Skeletal muscle satellite cell (primary cell): ENCODE measurements around the gene CA10.

Source experiments
- H3K27me3 ChIP-seq: 2 replicates; pipeline ENCODE4 v1.7.0; 2013; ENCODE audit warnings: low read length; ENCODE audit not compliant: control insufficient read depth, insufficient read depth
- H3K36me3 ChIP-seq: 2 replicates; pipeline ENCODE4 v1.7.0; 2013; ENCODE audit warnings: mild to moderate bottlenecking, control low read depth, low read length; ENCODE audit not compliant: insufficient read depth
- H3K4me1 ChIP-seq: 2 replicates; pipeline ENCODE4 v1.7.0; 2013; ENCODE audit warnings: low read length; ENCODE audit not compliant: control insufficient read depth, insufficient read depth
- H3K4me2 ChIP-seq: 2 replicates; pipeline ENCODE4 v1.7.0; 2013; ENCODE audit warnings: mild to moderate bottlenecking, low read length
- H3K4me3 ChIP-seq: 2 replicates; pipeline ENCODE4 v1.7.0; 2013; ENCODE audit warnings: low read length
- H3K9ac ChIP-seq: 2 replicates; pipeline ENCODE4 v1.7.0; 2013; ENCODE audit warnings: mild to moderate bottlenecking, low read depth, low read length, moderate library complexity
- H3K9me3 ChIP-seq: replicated peaks from 2 replicates; pipeline ENCODE4 v1.7.0; 2013; ENCODE audit warnings: mild to moderate bottlenecking, control low read depth, low read length

The CA10 gene

GRCh38 chr17:51827140-51827539 lies 331.4 kb downstream of the CA10 start:
- Histone ChIP-seq H3K4me2 (no peak overlapping the region), H3K9me3 (no peaks in the 10 kb centered on the region), H3K27me3 (no peaks in the 10 kb centered on the region), H3K4me3 (no peak overlapping the region), H3K4me1 (no peaks in the 10 kb centered on the region), H3K9ac (no peak overlapping the region), H3K36me3 (no peaks in the 10 kb centered on the region)

DNA sequence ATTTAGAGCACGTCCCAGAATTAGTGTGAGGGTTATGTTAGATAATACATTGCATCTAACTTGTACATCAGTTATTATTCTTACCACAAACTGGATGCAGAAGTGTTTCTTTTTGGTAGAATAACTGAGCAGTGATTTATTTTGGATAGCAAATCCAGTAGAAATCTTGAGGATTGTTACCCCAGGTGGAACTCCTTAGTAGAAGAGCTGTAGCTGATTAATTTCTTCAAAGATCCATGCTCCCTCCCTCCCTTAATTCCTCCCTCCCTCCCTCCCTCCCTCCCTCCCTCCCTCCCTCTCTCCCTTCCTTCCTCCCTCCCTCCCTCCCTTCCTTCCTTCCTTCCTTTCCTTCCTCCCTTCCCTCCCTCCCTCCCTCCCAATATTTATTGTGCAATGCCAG lies 337.7 kb downstream of the CA10 start:
- H3K9me3 ChIP-seq = no peaks in the 10 kb centered on the region
- no peaks in the 10 kb centered on the region for H3K4me1 ChIP-seq
- H3K4me2 ChIP-seq = no peak overlapping the region
- no peaks in the 10 kb centered on the region for H3K27me3 ChIP-seq
- H3K36me3 ChIP-seq = no peaks in the 10 kb centered on the region
- H3K9ac ChIP-seq = no peak overlapping the region
- H3K4me3 ChIP-seq = no peak overlapping the region

DNA sequence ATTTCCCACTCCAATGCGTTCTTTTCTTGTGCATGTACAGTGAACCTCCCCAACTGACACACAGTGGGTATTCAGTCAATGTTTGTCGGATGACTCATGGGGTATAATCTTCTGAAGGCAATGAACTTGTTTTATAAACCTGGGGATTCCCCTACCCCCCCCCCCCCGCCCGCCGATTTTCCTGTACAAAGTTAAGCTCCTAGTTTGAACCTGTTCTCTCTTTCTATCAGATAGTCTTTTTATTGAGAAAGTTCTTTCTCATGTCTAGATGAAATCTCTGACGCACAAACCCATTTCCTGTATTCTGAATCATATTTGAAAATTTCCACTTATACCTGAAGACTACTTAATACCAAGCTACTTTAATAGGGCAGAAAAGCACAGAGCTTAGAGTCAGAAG lies 338.3 kb downstream of the CA10 start:
- no peaks in the 10 kb centered on the region for H3K9me3 ChIP-seq

DNA sequence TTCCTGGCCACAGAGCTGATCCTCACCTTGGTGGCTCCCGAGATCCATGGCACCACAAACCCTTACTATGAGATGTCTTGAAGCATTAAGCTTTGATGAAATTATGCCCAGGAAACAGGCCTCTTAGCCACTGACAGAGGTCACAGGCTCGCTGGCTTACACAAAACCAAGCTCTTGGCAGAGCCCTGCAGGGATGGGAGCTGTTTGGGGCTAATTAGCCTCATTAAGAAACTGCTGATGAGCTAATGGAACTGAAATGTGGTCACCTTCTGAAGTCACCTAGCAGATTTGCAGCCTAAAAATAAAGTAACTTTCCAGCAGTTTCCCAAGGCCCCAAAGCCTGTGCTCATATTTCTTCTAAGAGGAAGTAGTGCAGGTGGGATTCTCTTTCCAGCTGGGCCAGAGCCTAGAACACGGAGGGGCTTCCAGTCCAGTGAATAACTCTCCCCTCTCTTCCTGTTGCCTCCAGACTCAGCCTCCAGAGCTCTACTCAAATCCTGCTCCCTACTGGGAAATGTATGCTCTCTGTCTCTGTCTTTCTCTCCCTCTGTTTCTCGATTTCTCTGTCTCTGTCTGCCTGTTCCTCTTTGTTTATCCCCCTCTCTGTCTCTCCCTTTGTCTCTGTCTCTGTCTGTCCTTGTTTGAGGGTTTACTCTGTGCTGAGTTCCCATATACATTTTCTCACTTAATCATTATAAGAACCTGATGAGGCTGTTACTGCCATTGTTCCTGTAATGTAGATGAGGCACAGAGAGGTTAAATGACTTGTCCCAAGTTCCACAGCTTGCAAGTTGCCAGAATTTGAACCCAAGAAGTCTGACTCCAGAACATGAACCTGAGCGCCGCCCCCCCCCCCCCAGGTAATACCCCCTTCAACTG lies 338.9 kb downstream of the CA10 start:
- Histone ChIP-seq H3K4me1 (no peaks in the 10 kb centered on the region), H3K4me3 (no peak overlapping the region), H3K4me2 (no peak overlapping the region), H3K9ac (no peak overlapping the region), H3K36me3 (no peaks in the 10 kb centered on the region), H3K9me3 (no peaks in the 10 kb centered on the region), H3K27me3 (no peaks in the 10 kb centered on the region)

More for the DNA sequence above, 338.3 kb downstream of the CA10 start:
- Histone ChIP-seq H3K4me1 (no peaks in the 10 kb centered on the region), H3K9ac (no peak overlapping the region), H3K4me2 (no peak overlapping the region), H3K36me3 (no peaks in the 10 kb centered on the region), H3K27me3 (no peaks in the 10 kb centered on the region), H3K4me3 (no peak overlapping the region)

GRCh38 chr17:51818777-51819176 lies 339.7 kb downstream of the CA10 start:
- Histone ChIP-seq H3K9me3 (no peaks in the 10 kb centered on the region), H3K9ac (no peak overlapping the region), H3K4me2 (no peak overlapping the region), H3K27me3 (no peaks in the 10 kb centered on the region), H3K36me3 (no peaks in the 10 kb centered on the region), H3K4me3 (no peak overlapping the region), H3K4me1 (no peaks in the 10 kb centered on the region)

DNA sequence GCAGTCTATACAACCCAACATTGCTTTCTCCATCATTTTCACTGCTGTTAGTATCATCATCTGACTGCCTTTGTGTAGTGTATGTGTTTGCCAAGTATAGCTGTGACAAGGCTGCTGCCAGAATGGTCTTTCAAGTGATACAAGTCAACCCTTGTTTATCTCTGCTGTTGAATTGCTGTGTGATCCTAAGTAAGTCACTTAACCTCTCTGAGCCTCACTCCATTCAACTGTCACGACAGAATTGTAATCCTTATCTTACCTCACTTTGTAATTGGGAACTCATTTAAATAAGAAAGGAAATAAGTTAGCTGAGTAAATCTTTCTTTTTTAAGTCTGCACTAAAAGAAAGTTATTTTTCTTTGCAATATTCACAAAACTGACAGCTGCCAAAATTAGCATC lies 340.6 kb downstream of the CA10 start:
- H3K36me3 ChIP-seq = no peaks in the 10 kb centered on the region
- H3K27me3 ChIP-seq = no peaks in the 10 kb centered on the region
- H3K4me3 ChIP-seq = no peak overlapping the region
- H3K9ac ChIP-seq = no peak overlapping the region
- no peak overlapping the region for H3K4me2 ChIP-seq
- no peaks in the 10 kb centered on the region for H3K9me3 ChIP-seq
- H3K4me1 ChIP-seq = no peaks in the 10 kb centered on the region

DNA sequence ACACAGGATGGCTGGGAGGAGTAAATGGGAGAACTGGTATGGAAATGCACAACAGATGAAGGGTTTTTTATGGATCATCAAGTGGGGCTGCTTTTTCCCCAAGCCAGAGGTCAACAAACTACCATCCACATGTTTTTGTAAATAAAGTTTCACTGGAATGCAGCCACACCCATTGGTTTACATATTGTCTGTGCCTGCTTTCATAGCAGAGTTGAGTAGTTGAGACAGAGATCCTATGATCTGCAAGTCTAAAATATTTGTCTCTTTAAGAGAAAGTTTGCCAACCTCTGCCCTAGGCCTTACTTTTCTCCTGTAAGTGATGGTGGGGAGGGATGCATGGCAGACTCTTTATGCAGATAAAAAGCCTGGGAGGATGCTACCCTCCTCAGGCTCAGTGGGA lies 341.4 kb downstream of the CA10 start:
- H3K9me3 ChIP-seq = no peaks in the 10 kb centered on the region
- H3K4me2 ChIP-seq = no peak overlapping the region
- no peaks in the 10 kb centered on the region for H3K4me1 ChIP-seq
- H3K27me3 ChIP-seq = no peaks in the 10 kb centered on the region
- no peaks in the 10 kb centered on the region for H3K36me3 ChIP-seq
- H3K4me3 ChIP-seq = no peak overlapping the region
- H3K9ac ChIP-seq = no peak overlapping the region

DNA sequence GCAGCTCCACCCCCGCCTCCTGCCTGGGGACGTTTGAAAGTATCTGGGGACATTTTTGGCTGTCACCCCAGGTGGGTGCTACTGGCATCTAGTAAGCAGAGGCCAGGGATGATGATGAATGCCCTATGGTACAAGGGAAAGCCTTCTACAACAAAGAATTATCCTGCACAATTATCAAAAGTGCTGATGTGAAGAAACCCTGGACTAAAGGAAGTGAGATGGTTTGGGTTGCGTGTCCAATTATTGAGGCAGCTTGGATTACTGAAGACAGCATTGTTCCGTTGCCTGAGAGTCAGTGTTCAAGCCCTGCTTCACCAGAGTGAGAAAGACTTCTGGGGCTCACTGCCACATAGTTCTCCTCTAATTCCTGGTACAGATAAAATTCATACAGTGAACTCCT lies 343.4 kb downstream of the CA10 start:
- Histone ChIP-seq H3K27me3 (no peaks in the 10 kb centered on the region), H3K4me3 (no peak overlapping the region), H3K9me3 (no peaks in the 10 kb centered on the region), H3K4me2 (no peak overlapping the region), H3K36me3 (no peaks in the 10 kb centered on the region), H3K9ac (no peak overlapping the region), H3K4me1 (no peaks in the 10 kb centered on the region)

DNA sequence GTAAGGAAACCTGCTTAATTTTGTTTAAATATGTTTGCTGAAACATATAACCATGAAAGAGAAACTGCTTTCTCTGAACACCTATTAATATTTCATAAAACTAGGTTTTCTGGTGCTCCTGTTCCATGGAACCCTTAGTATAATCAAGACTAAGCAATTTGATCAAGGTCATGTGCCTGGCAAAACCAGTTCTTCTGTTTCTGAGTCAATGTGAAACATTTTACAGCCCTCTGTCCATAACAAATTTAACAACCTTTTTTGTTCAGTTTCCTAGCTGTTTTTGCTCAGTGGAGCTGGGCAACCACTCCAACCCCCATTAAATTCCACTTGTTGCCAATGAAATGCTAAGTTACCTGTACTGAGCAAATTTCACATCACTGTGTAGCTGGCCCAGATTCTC lies 344.0 kb downstream of the CA10 start:
- H3K4me2 ChIP-seq = no peak overlapping the region
- H3K9ac ChIP-seq = no peak overlapping the region
- no peaks in the 10 kb centered on the region for H3K27me3 ChIP-seq
- no peaks in the 10 kb centered on the region for H3K36me3 ChIP-seq
- no peaks in the 10 kb centered on the region for H3K4me1 ChIP-seq
- no peaks in the 10 kb centered on the region for H3K9me3 ChIP-seq
- H3K4me3 ChIP-seq = no peak overlapping the region

DNA sequence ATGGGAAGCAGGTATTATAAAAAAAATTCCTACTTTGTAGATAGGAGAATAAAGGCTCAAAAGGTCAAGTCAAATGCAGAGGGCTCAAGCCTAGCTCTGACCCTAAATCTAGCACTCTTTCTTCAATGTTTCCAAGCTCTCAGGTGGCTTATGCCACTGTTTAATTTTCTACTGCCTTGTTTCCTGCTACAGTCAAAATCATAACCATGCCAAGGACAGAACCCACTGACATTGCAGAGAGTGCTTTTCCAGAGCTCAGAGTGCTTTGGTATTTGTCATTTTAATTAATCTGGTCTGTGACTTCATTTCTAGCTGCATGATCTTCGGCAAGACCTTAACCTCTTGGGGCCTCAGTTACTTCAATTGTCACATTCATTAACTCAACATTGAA lies 344.7 kb downstream of the CA10 start:
- Histone ChIP-seq H3K4me3 (no peak overlapping the region), H3K4me2 (no peak overlapping the region), H3K36me3 (no peaks in the 10 kb centered on the region), H3K27me3 (no peaks in the 10 kb centered on the region), H3K4me1 (no peaks in the 10 kb centered on the region), H3K9me3 (no peaks in the 10 kb centered on the region), H3K9ac (no peak overlapping the region)

DNA sequence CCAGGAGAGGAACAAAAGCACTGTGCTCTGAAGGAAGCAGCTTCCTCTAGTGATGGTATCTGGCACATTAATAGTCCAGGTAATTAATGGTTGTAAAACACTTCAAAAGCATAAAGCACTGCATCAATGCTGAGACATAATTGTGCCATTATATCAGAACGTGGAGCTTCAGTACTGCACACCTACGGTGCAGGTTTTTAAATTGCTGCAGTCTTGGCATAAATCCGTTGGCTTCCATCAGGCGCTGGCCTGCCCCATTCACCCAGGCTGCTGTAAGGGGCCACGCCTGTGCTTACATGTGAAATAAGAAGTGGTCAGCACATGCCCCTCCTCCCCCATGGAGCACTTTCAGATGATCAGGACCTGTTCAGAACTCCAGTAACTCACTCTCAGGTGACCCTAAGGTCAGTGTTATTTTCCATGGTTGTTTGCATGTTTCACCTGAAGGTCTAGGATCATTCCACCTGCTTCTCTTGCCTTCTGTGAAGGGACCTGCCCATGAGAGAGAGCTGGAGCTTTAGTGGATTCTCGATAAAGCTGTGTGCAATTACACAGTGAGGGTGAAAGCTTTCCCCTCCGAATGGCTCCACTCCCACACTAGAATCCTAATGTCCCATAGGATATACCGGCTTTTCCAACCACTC lies 345.3 kb downstream of the CA10 start:
- no peaks in the 10 kb centered on the region for H3K27me3 ChIP-seq
- no peak overlapping the region for H3K4me2 ChIP-seq
- H3K36me3 ChIP-seq = no peaks in the 10 kb centered on the region
- no peaks in the 10 kb centered on the region for H3K4me1 ChIP-seq
- no peak overlapping the region for H3K9ac ChIP-seq
- no peak overlapping the region for H3K4me3 ChIP-seq
- H3K9me3 ChIP-seq = no peaks in the 10 kb centered on the region

DNA sequence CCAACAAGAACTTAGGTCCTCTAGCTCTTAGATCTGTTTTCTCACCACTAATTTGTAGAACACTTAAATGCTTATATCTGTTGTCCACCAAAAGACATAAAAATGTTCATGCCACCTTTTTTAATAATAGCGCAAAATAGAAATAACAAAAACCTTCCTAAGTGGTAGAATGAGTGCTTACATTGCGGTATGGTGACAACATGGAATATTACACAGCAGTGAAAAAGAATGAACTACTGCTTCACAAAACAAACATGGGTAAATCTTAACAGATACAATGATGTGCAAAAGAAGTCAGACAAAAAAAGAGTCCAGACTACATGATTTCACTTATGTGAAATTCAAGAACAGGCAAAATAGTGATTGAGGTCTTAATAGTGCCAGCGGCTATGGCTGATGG lies 351.1 kb downstream of the CA10 start:
- no peaks in the 10 kb centered on the region for H3K4me1 ChIP-seq
- H3K9ac ChIP-seq = no peak overlapping the region
- no peak overlapping the region for H3K4me3 ChIP-seq
- no peaks in the 10 kb centered on the region for H3K36me3 ChIP-seq
- H3K27me3 ChIP-seq = no peaks in the 10 kb centered on the region
- H3K4me2 ChIP-seq = no peak overlapping the region
- peaks cover 5% of the 10 kb centered on the region for H3K9me3 ChIP-seq
